Nephron (organoid): ENCODE data around the gene ARL14.

ENCODE experiments used
- H3K27ac Mint-ChIP-seq, 3 experiments: 2 replicates each; pipeline ENCODE4 v1.8.0; 2020; ENCODE audit warnings: mixed read lengths in 3 of 3, mild to moderate bottlenecking in 2 of 3, moderate library complexity in 1 of 3
- H3K27me3 Mint-ChIP-seq: 2 replicates; pipeline ENCODE4 v1.8.0; 2021; ENCODE audit warnings: low read depth, mild to moderate bottlenecking, moderate library complexity, mixed read lengths
- H3K36me3 Mint-ChIP-seq: 2 replicates; pipeline ENCODE4 v1.8.0; 2020; ENCODE audit warnings: low read depth, mixed read lengths
- H3K4me1 Mint-ChIP-seq: 2 replicates; pipeline ENCODE4 v1.8.0; 2020; ENCODE audit warnings: mixed read lengths
- H3K4me3 Mint-ChIP-seq, 3 experiments: 2 replicates each; pipeline ENCODE4 v1.8.0; 2020; ENCODE audit warnings: mild to moderate bottlenecking in 3 of 3, mixed read lengths in 3 of 3, moderate library complexity in 2 of 3
- H3K9me3 Mint-ChIP-seq: 2 replicates; pipeline ENCODE4 v1.8.0; 2020; ENCODE audit warnings: mixed read lengths
- CTCF ChIP-seq, 3 experiments: fragments of 200-600 bp; sonication (generic); IDR thresholded peaks; one replicate each; pipeline ENCODE4 v1.5.0; 2021; ENCODE audit warnings: antibody characterized with exemption in 3 of 3; ENCODE audit not compliant: unreplicated experiment in 3 of 3

Gene ARL14

GRCh38 chr3:160698599-160699195, 21.7 kb downstream of the ARL14 start:
- TF ChIP-seq CTCF (IDR thresholded peaks at IDR 0.05; ENCODE audit: unreplicated experiment in 3 of 3) = no peak
- Mint-ChIP-seq H3K9me3 (no peaks in the 10 kb centered on the region), H3K4me1 (no peaks in the 10 kb centered on the region), H3K27ac (no peak overlapping the region), H3K36me3 (no peaks in the 10 kb centered on the region), H3K27me3 (peaks cover 10% of the 10 kb centered on the region), H3K4me3 (no peak overlapping the region)

GRCh38 chr3:160701490-160701889, 24.5 kb downstream of the ARL14 start:
- TF ChIP-seq CTCF (IDR thresholded peaks at IDR 0.05; ENCODE audit: unreplicated experiment in 3 of 3) = no peak
- Mint-ChIP-seq H3K36me3 (no peaks in the 10 kb centered on the region), H3K9me3 (no peaks in the 10 kb centered on the region), H3K4me3 (no peak overlapping the region), H3K27ac (no peak overlapping the region), H3K27me3 (peaks cover 10% of the 10 kb centered on the region), H3K4me1 (no peaks in the 10 kb centered on the region)

GRCh38 chr3:160702290-160702689, 25.3 kb downstream of the ARL14 start:
- Mint-ChIP-seq H3K27ac (no peak overlapping the region), H3K4me3 (no peak overlapping the region), H3K9me3 (no peaks in the 10 kb centered on the region), H3K4me1 (no peaks in the 10 kb centered on the region), H3K27me3 (peaks cover 10% of the 10 kb centered on the region), H3K36me3 (no peaks in the 10 kb centered on the region)
- TF ChIP-seq CTCF (IDR thresholded peaks at IDR 0.05; ENCODE audit: unreplicated experiment in 3 of 3) = no peak

- H3K4me3 Mint-ChIP-seq = no peak overlapping the region
- H3K27ac Mint-ChIP-seq = no peak overlapping the region
- TF ChIP-seq CTCF (IDR thresholded peaks at IDR 0.05; ENCODE audit: unreplicated experiment in 3 of 3) = no peak
- no peaks in the 10 kb centered on the region for H3K9me3 Mint-ChIP-seq
- H3K4me1 Mint-ChIP-seq = no peaks in the 10 kb centered on the region
- H3K27me3 Mint-ChIP-seq = peaks cover 10% of the 10 kb centered on the region
- H3K36me3 Mint-ChIP-seq = no peaks in the 10 kb centered on the region
Observed at GRCh38 chr3:160703974-160704373, 27.0 kb downstream of the ARL14 start.

- H3K4me1 Mint-ChIP-seq = no peaks in the 10 kb centered on the region
- peak; percentile 66 to 79 (median 71) for TF ChIP-seq CTCF (IDR thresholded peaks at IDR 0.05; ENCODE audit: unreplicated experiment in 3 of 3)
Observed at GRCh38 chr3:160707187-160707794, 30.3 kb downstream of the ARL14 start.

More at GRCh38 chr3:160707187-160707794, 30.3 kb downstream of the ARL14 start:
- Mint-ChIP-seq H3K27me3 (no peaks in the 10 kb centered on the region), H3K9me3 (no peaks in the 10 kb centered on the region), H3K4me3 (no peak overlapping the region), H3K27ac (no peak overlapping the region), H3K36me3 (no peaks in the 10 kb centered on the region)
